Amniotic epithelial cell (primary cell): ENCODE results near the gene EIF3L.

Source experiments
- DNase-seq: peaks from one replicate; pipeline ENCODE4 v3.0.0-alpha.2; 2010; ENCODE audit warnings: low read depth

EIF3L gene

DNA sequence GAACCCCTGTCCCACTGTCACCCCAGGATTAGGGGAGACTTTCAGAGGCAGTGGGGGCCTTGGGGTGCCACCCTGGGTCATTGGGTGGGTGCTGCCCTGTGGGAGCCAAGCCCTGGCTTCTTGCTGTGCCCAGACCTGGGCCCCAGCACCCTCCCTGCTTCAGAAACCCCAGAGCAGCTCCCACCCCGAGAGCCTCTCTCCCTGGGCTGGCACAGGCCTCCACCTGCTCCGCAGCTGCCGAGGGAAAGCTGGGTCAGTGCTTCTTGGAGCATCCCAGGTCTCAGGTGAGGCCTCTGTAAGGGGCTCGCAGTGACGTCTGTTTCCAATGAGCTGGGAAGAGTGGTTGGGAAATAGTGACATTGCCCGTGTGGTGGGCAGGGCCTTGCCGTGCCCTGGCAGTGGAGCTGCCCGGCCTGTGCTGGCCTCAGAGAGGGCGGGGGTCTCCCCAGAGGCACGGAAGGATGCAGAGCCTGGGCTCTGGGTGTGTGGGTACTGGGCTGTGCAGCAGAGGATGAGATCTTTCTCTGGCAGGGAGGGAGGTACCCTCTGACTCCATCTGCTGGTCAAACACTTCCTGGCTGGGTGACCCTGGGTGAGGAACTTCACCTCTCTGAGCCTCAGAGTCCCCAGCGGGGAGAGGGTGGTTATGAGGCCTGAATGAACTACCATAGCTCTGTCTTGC is 81.2 kb downstream of the EIF3L start:
- DNase-seq: peak; percentile 21

DNA sequence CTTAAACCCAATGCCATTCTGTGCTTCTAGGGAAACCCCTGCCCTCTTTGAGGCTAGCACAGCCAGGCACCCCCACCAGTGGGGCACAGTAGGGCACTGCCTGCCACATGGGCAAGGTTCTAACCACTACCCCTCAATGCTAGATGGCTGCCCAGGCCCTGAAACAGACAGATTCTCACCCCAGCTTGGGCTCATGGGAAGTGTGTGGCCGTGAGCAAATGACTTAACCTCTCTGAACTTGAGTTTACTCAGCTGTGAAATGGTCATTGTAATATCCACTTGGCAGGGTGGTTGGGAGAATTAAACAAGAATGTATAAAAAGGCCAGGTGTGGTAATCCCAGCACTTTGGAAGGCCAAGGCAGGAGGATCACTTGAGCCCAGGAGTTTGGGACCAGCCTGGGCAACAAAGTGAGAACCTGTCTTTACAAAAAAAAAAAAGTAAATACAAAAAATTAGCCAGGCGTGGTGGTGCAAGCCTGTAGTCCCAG is 81.8 kb downstream of the EIF3L start:
- no peak for DNase-seq

DNA sequence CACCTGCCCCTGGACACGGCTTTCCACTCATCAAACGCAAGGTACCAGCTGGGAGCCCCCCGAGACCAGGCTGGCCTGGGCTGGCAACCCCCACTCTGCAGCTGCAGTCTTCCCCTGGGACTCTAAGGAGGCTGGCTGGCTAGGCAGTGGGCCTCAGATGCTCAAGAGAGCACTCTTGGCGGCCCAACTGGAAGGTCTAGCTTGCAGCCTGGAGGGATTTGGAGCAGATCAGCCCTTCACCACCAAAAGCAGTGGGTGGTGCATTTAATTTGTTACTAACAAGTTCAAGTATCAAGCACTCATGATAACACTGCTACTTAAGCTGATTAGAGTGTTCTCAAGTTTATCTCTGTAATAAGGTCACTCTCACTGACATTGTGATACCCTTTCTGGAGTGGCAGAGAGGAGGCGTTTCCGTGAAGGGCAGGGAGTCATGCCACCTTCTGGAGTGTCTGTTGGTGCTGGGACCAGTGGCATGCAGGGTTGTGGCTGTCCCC is 82.7 kb downstream of the EIF3L start:
- no peak for DNase-seq

DNA sequence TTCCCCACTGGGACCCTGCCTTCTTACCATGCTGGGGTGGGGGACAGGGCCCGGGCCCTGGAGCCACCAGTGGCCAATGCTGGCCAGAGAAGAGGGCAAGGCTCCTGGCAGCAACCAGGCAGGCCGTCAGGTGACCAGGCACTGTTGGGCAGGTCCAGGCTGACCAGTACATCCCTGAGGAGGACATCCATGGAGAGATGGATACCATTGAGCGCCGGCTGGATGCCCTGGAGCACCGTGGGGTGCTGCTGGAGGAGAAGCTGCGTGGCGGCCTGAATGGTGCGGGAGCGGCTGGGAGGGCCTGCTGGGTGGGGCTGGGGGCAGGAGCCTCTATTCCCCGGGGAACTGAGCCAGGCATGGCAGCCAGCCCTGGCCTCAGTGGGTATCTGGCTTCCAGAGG is 83.2 kb downstream of the EIF3L start:
- DNase-seq: no peak

DNA sequence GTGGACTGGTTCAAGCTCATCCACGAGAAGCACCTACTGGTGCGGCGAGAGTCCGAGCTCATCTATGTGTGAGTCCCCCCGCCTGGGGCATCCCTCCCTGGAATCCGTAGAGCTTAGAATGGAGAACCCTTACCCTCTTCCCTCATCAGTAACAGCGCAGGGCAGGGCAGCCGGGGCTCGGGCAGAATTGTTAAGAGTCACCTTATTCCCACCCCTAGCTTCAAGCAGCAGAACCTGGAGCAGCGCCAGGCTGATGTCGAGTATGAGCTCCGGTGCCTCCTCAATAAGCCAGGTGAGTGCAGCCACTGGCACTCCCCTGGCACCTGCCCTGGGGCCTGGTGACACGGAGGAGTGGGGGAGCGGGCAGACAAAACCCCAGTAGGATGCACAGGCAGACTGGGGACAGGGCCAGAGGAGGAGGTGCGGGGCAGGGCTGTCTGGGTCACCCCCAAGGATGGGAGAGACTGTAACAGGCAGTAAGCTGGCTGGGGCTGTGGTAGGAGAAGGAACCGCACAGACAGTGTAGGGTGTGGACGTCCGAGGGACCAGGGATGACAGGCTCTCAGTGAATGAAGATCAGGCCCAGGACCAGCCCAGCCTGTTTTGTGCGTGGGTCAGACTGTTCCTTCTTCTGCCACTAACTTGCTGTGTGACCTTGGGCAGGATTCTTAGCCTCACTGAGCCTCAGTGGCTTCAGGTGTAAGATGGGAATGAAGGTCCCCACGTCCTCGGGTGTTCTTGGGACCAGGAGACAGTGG is 83.8 kb downstream of the EIF3L start:
- DNase-seq: no peak

DNA sequence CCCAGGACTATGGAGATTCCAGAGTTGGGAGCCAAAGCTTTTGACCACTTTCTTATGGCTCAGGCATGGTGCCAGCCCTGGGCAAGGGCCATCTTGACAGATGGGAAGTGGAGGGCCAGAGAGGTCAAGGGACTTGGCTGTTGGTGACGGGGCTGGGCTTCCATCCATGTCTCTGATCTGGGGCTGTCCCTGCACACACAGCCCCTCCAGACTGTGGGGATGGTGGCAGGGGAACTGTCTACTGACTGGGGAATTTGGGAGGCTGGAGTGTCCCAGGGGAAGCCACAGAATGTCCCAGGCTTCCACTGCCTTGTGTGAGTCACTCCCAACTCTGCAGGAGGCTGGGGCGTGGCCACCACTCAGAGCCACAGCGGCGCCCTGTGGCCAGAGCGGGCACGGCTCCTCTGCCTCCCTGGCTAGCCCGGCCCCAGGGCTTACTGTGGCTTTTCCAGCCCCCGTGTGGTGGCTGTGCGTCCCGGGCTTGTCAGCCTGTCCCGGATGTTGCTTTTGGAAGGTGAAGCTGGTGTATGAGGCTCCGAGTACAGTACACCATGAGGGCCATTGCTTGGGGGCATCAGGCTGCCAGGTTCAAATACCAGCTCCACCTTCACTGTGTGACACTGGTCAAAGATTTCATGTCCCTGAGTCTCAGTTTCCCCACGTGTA is 84.6 kb downstream of the EIF3L start:
- peak; percentile 74 for DNase-seq
